H9 (cell line): ENCODE measurements around the gene RASA2. TPM values are rescaled to one million over a fixed set of nuclear protein-coding genes. Genes with fewer than 3 reads are reported as not detected.

Source experiments
- DNase-seq: peaks from one replicate; pipeline ENCODE4 v3.0.0-alpha.2; 2017
- H2AFZ ChIP-seq: one replicate; pipeline ENCODE4 v1.6.1; 2013; ENCODE audit warnings: mild to moderate bottlenecking, low read length, control low read depth, moderate library complexity
- H2AK5ac ChIP-seq: 2 replicates; pipeline ENCODE4 v1.6.1; 2013; ENCODE audit warnings: low read length, control low read depth, mixed read lengths; ENCODE audit not compliant: insufficient read length
- H2BK120ac ChIP-seq: one replicate; pipeline ENCODE4 v1.6.1; 2013; ENCODE audit warnings: low read depth, mild to moderate bottlenecking, low read length, control low read depth, inconsistent platforms; ENCODE audit not compliant: poor library complexity, severe bottlenecking
- H2BK12ac ChIP-seq: 2 replicates; pipeline ENCODE4 v1.6.1; 2013; ENCODE audit warnings: low read length, control low read depth, mixed read lengths, low read depth; ENCODE audit not compliant: insufficient read length
- H2BK15ac ChIP-seq: 2 replicates; pipeline ENCODE4 v1.6.1; 2013; ENCODE audit warnings: low read depth, low read length, control low read depth
- H2BK20ac ChIP-seq: one replicate; pipeline ENCODE4 v1.6.1; 2013; ENCODE audit warnings: low read depth, mild to moderate bottlenecking, low read length, control low read depth, inconsistent platforms; ENCODE audit not compliant: poor library complexity, severe bottlenecking
- H2BK5ac ChIP-seq: 2 replicates; pipeline ENCODE4 v1.6.1; 2013; ENCODE audit warnings: low read length, control low read depth, mixed read lengths; ENCODE audit not compliant: insufficient read length
- H3K14ac ChIP-seq: 2 replicates; pipeline ENCODE4 v1.6.1; 2013; ENCODE audit warnings: low read length, control low read depth; ENCODE audit not compliant: insufficient read depth
- H3K18ac ChIP-seq: 2 replicates; pipeline ENCODE4 v1.6.1; 2013; ENCODE audit warnings: low read depth, mild to moderate bottlenecking, mixed read lengths, low read length, control low read depth; ENCODE audit not compliant: insufficient read length
- H3K23ac ChIP-seq: 2 replicates; pipeline ENCODE4 v1.6.1; 2013; ENCODE audit warnings: low read length, control low read depth, mixed read lengths, low read depth; ENCODE audit not compliant: insufficient read length
- H3K23me2 ChIP-seq: 2 replicates; pipeline ENCODE4 v1.6.1; 2013; ENCODE audit warnings: low read depth, mild to moderate bottlenecking, mixed read lengths, low read length, control low read depth; ENCODE audit not compliant: insufficient read length, poor library complexity, severe bottlenecking
- H3K27ac ChIP-seq: 2 replicates; pipeline ENCODE4 v1.5.1; 2013; ENCODE audit warnings: low read length, control low read depth, mixed read lengths, low read depth; ENCODE audit not compliant: insufficient read length
- H3K27me3 ChIP-seq: 2 replicates; pipeline ENCODE4 v1.6.1; 2013; ENCODE audit warnings: low read length, control low read depth, inconsistent platforms; ENCODE audit not compliant: insufficient read depth
- H3K4ac ChIP-seq: 2 replicates; pipeline ENCODE4 v1.6.1; 2013; ENCODE audit warnings: low read depth, mild to moderate bottlenecking, control low read depth, inconsistent platforms, low read length, moderate library complexity
- H3K4me1 ChIP-seq: 2 replicates; pipeline ENCODE4 v1.6.1; 2013; ENCODE audit warnings: low read length, control low read depth, inconsistent platforms; ENCODE audit not compliant: insufficient read depth
- H3K4me2 ChIP-seq: 2 replicates; pipeline ENCODE4 v1.6.1; 2013; ENCODE audit warnings: low read length, control low read depth, mixed read lengths; ENCODE audit not compliant: insufficient read length, insufficient read depth
- H3K56ac ChIP-seq: 2 replicates; pipeline ENCODE4 v1.6.1; 2013; ENCODE audit warnings: low read depth, mild to moderate bottlenecking, mixed read lengths, low read length, control low read depth; ENCODE audit not compliant: insufficient read length
- H3K79me1 ChIP-seq: 2 replicates; pipeline ENCODE4 v1.6.1; 2013; ENCODE audit warnings: low read depth, mild to moderate bottlenecking, moderate library complexity, low read length, control low read depth, inconsistent platforms; ENCODE audit not compliant: insufficient read depth, poor library complexity, severe bottlenecking
- H3K79me2 ChIP-seq: 2 replicates; pipeline ENCODE4 v1.6.1; 2013; ENCODE audit warnings: low read length, control low read depth, inconsistent platforms; ENCODE audit not compliant: insufficient read depth
- H3K9ac ChIP-seq: 2 replicates; pipeline ENCODE4 v1.6.1; 2013; ENCODE audit warnings: low read length, control low read depth, mixed read lengths; ENCODE audit not compliant: insufficient read length; ENCODE audit errors: extremely low read depth
- H3K9me3 ChIP-seq: one replicate; pipeline ENCODE4 v1.6.1; 2013; ENCODE audit warnings: low read depth, low read length, inconsistent platforms; ENCODE audit not compliant: control insufficient read depth
- H3T11ph ChIP-seq: one replicate; pipeline ENCODE4 v1.6.1; 2013; ENCODE audit warnings: mild to moderate bottlenecking, low read length, control low read depth, inconsistent platforms
- H4K20me1 ChIP-seq: one replicate; pipeline ENCODE4 v1.6.1; 2013; ENCODE audit not compliant: control insufficient read depth, insufficient read length, insufficient read depth
- H4K5ac ChIP-seq: 2 replicates; pipeline ENCODE4 v1.6.1; 2013; ENCODE audit warnings: low read depth, mild to moderate bottlenecking, mixed read lengths, low read length, control low read depth; ENCODE audit not compliant: insufficient read length
- H4K8ac ChIP-seq: replicated peaks from 2 replicates; pipeline ENCODE4 v1.6.1; 2013; ENCODE audit warnings: low read length, control low read depth, mixed read lengths, low read depth; ENCODE audit not compliant: insufficient read length
- H4K91ac ChIP-seq: 2 replicates; pipeline ENCODE4 v1.6.1; 2013; ENCODE audit warnings: low read depth, mild to moderate bottlenecking, moderate library complexity, mixed read lengths, low read length, control low read depth; ENCODE audit not compliant: insufficient read length
- H3K27ac Mint-ChIP-seq, 3 experiments: 2 replicates in 2 of 3; 3 replicates in 1 of 3; pipeline ENCODE4 v1.8.0; 2020 to 2021; ENCODE audit warnings: mixed read lengths in 3 of 3, mild to moderate bottlenecking in 1 of 3, moderate library complexity in 1 of 3
- H3K27me3 Mint-ChIP-seq: 2 replicates; pipeline ENCODE4 v1.8.0; 2021; ENCODE audit warnings: low read depth, mild to moderate bottlenecking, moderate library complexity, mixed read lengths
- H3K36me3 Mint-ChIP-seq, 3 experiments: 2 replicates in 2 of 3; 3 replicates in 1 of 3; pipeline ENCODE4 v1.8.0; 2020 to 2021; ENCODE audit warnings: low read depth in 3 of 3, mixed read lengths in 3 of 3; ENCODE audit not compliant: insufficient read depth in 1 of 3
- H3K4me1 Mint-ChIP-seq, 2 experiments: 2 replicates each; pipeline ENCODE4 v1.8.0; 2020; ENCODE audit warnings: mixed read lengths in 2 of 2
- H3K4me3 Mint-ChIP-seq, 2 experiments: 2 replicates in 1 of 2; 3 replicates in 1 of 2; pipeline ENCODE4 v1.8.0; 2020 to 2021; ENCODE audit warnings: mild to moderate bottlenecking in 2 of 2, mixed read lengths in 2 of 2, moderate library complexity in 1 of 2
- H3K9me3 Mint-ChIP-seq, 2 experiments: 2 replicates in 1 of 2; 3 replicates in 1 of 2; pipeline ENCODE4 v1.8.0; 2020; ENCODE audit warnings: mild to moderate bottlenecking in 2 of 2, mixed read lengths in 2 of 2, moderate library complexity in 1 of 2
- WGBS: extraction: QIAGEN DNeasy Blood & Tissue Kit; methylation state at CpG from one replicate; pipeline ENCODE4 v1.1.7; 2013; ENCODE audit warnings: missing lambda C conversion rate, low lambda C conversion rate, mixed read lengths; ENCODE audit not compliant: insufficient read length; ENCODE audit errors: extremely low coverage; 5-methylcytosine and 5-hydroxymethylcytosine counted together
- total RNA-seq: library from RNA; stranded (reverse); gene quantifications from 2 replicates; pipeline ENCODE4 v1.2.1, GENCODE V29; 2021
- TF ChIP-seq, protein P1 (sequence below): fragments of 200-600 bp; sonication (generic); conservative IDR thresholded peaks from 3 replicates; pipeline ENCODE4 v1.8.0; 2021; ENCODE audit warnings: antibody characterized with exemption, mild to moderate bottlenecking

The RASA2 gene
- total RNA-seq, 1 experiment from 2014 or later = 24.4 TPM

DNA sequence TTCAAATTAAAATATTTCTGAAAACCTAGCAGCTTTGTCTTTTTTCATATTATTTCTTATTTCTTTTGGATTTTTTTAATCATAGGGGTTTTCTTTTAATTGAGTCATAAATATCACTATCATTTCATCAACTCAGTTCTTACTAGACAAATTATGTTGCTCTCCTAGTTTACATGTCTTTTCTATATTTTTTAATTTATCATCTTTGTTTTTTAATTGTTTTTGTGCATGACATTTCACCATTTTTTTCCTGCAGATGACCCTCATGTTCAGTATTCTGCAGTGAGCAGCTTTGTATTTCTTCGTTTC lies 89.9 kb downstream of the RASA2 start:
- Histone ChIP-seq H3K9ac (no peak overlapping the region), H3K79me1 (no peaks in the 10 kb centered on the region), H3K23me2 (no peaks in the 10 kb centered on the region), H3K4ac (no peak overlapping the region), H2AFZ (no peak overlapping the region), H3K56ac (no peak overlapping the region), H3K27ac (no peak overlapping the region), H3K23ac (no peak overlapping the region), H3K9me3 (no peaks in the 10 kb centered on the region), H4K20me1 (no peaks in the 10 kb centered on the region), H2BK5ac (no peak overlapping the region), H4K8ac (no peak overlapping the region), H2BK15ac (no peak overlapping the region), H2AK5ac (no peak overlapping the region), H3T11ph (no peak overlapping the region), H3K14ac (no peak overlapping the region), H3K79me2 (no peaks in the 10 kb centered on the region), H4K5ac (no peak overlapping the region), H4K91ac (no peak overlapping the region), H2BK12ac (no peak overlapping the region), H2BK120ac (no peak overlapping the region), H3K4me1 (no peaks in the 10 kb centered on the region), H3K27me3 (no peaks in the 10 kb centered on the region), H2BK20ac (no peak overlapping the region), H3K4me2 (no peak overlapping the region), H3K18ac (no peak overlapping the region)
- Mint-ChIP-seq H3K27ac (no peak overlapping the region), H3K27me3 (no peaks in the 10 kb centered on the region), H3K4me1 (no peaks in the 10 kb centered on the region), H3K9me3 (no peaks in the 10 kb centered on the region), H3K36me3 (peaks cover 2 to 31% (median 26%) of the 10 kb centered on the region in 3 experiments; a peak in 6 of 7 replicates), H3K4me3 (no peak overlapping the region)
- no CpG with 5 or more reads among the region's 1 CpG for WGBS
- DNase-seq = no peak
- TF ChIP-seq, protein P1, sequence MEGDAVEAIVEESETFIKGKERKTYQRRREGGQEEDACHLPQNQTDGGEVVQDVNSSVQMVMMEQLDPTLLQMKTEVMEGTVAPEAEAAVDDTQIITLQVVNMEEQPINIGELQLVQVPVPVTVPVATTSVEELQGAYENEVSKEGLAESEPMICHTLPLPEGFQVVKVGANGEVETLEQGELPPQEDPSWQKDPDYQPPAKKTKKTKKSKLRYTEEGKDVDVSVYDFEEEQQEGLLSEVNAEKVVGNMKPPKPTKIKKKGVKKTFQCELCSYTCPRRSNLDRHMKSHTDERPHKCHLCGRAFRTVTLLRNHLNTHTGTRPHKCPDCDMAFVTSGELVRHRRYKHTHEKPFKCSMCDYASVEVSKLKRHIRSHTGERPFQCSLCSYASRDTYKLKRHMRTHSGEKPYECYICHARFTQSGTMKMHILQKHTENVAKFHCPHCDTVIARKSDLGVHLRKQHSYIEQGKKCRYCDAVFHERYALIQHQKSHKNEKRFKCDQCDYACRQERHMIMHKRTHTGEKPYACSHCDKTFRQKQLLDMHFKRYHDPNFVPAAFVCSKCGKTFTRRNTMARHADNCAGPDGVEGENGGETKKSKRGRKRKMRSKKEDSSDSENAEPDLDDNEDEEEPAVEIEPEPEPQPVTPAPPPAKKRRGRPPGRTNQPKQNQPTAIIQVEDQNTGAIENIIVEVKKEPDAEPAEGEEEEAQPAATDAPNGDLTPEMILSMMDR = no peak
